Astrocyte (in vitro differentiated cells and primary cell): Measurements from ENCODE around the gene EXOSC9. TPM values are rescaled to one million over a fixed set of nuclear protein-coding genes. Genes with fewer than 3 reads are reported as not detected.

Experiments
- DNase-seq: peaks from one replicate; pipeline ENCODE4 v3.0.0-alpha.2; 2010; ENCODE audit warnings: low read depth
- FAIRE-seq: peaks from 2 replicates; lab custom pipeline; 2011; peaks lifted over from hg19 to GRCh38; lab: Jason Lieb, UNC
- H2AFZ ChIP-seq: 2 replicates; pipeline ENCODE4 v1.6.0; 2012; ENCODE audit warnings: low read depth, low read length, inconsistent platforms
- H3K27ac ChIP-seq: 2 replicates; pipeline ENCODE4 v1.5.1; 2011; ENCODE audit warnings: low read depth, low read length, inconsistent platforms
- H3K27me3 ChIP-seq: 2 replicates; pipeline ENCODE4 v1.6.0; 2011; ENCODE audit warnings: low read length, inconsistent platforms; ENCODE audit not compliant: insufficient read depth
- H3K36me3 ChIP-seq: 2 replicates; pipeline ENCODE4 v1.5.1; 2011; ENCODE audit warnings: low read length, inconsistent platforms; ENCODE audit not compliant: insufficient read depth
- H3K4me1 ChIP-seq: 2 replicates; pipeline ENCODE4 v1.5.1; 2011; ENCODE audit warnings: low read length, inconsistent platforms; ENCODE audit not compliant: insufficient read depth
- H3K4me2 ChIP-seq: 2 replicates; pipeline ENCODE4 v1.6.0; 2012; ENCODE audit warnings: low read length, inconsistent platforms
- H3K4me3 ChIP-seq: 2 replicates; pipeline ENCODE4 v1.5.1; 2011; ENCODE audit warnings: low read depth, mild to moderate bottlenecking, low read length, inconsistent platforms; ENCODE audit not compliant: insufficient read depth
- H3K79me2 ChIP-seq: 2 replicates; pipeline ENCODE4 v1.6.0; 2012; ENCODE audit warnings: mild to moderate bottlenecking, low read length, inconsistent platforms; ENCODE audit not compliant: insufficient read depth
- H3K9ac ChIP-seq: 2 replicates; pipeline ENCODE4 v1.6.0; 2012; ENCODE audit warnings: mild to moderate bottlenecking, low read length, inconsistent platforms
- H3K9me3 ChIP-seq: 2 replicates; pipeline ENCODE4 v1.5.1; 2012; ENCODE audit warnings: low read depth, mild to moderate bottlenecking, low read length, inconsistent platforms; ENCODE audit not compliant: insufficient read depth
- H4K20me1 ChIP-seq: 2 replicates; pipeline ENCODE4 v1.6.0; 2012; ENCODE audit warnings: low read length, inconsistent platforms; ENCODE audit not compliant: insufficient read depth
- H3K27ac Mint-ChIP-seq: one replicate; pipeline ENCODE4 v1.8.0; 2021; ENCODE audit warnings: mild to moderate bottlenecking, mixed read lengths; ENCODE audit not compliant: unreplicated experiment
- H3K27me3 Mint-ChIP-seq: one replicate; pipeline ENCODE4 v1.8.0; 2021; ENCODE audit warnings: low read depth, mixed read lengths; ENCODE audit not compliant: unreplicated experiment
- H3K36me3 Mint-ChIP-seq: one replicate; pipeline ENCODE4 v1.8.0; 2021; ENCODE audit warnings: low read depth, mixed read lengths; ENCODE audit not compliant: unreplicated experiment
- H3K4me1 Mint-ChIP-seq: one replicate; pipeline ENCODE4 v1.8.0; 2021; ENCODE audit warnings: low read depth, mixed read lengths; ENCODE audit not compliant: unreplicated experiment
- H3K4me3 Mint-ChIP-seq: one replicate; pipeline ENCODE4 v1.8.0; 2021; ENCODE audit warnings: mild to moderate bottlenecking, moderate library complexity, mixed read lengths; ENCODE audit not compliant: unreplicated experiment
- H3K9me3 Mint-ChIP-seq: one replicate; pipeline ENCODE4 v1.8.0; 2021; ENCODE audit warnings: mild to moderate bottlenecking, mixed read lengths; ENCODE audit not compliant: unreplicated experiment
- CTCF ChIP-seq: IDR thresholded peaks from 2 replicates; pipeline ENCODE4 v1.5.1; 2011; ENCODE audit warnings: low read depth, mild to moderate bottlenecking, inconsistent platforms, low read length, moderate library complexity; ENCODE audit not compliant: insufficient read depth
- EZH2 ChIP-seq: IDR thresholded peaks from 2 replicates; pipeline ENCODE4 v1.6.1; 2012; ENCODE audit warnings: mild to moderate bottlenecking, low read length, inconsistent platforms; ENCODE audit not compliant: insufficient read depth
- total RNA-seq: library from RNA; stranded (reverse); gene quantifications from 2 replicates; pipeline ENCODE4 v1.2.1, GENCODE V29; 2021

The EXOSC9 gene
- total RNA-seq, 1 donor from 2014 or later: 18.3 TPM

- Mint-ChIP-seq H3K36me3 (no peaks in the 10 kb centered on the region), H3K9me3 (no peaks in the 10 kb centered on the region), H3K27ac (no peak overlapping the region), H3K4me1 (no peaks in the 10 kb centered on the region), H3K27me3 (peaks cover 6% of the 10 kb centered on the region), H3K4me3 (no peak overlapping the region)
- DNase-seq (no peak), FAIRE-seq (no peak)
- Histone ChIP-seq H3K27ac (no peak overlapping the region), H3K36me3 (no peaks in the 10 kb centered on the region), H3K9ac (no peak overlapping the region), H4K20me1 (no peaks in the 10 kb centered on the region), H3K4me2 (no peak overlapping the region), H3K27me3 (no peaks in the 10 kb centered on the region), H3K79me2 (no peaks in the 10 kb centered on the region), H2AFZ (no peak overlapping the region), H3K4me1 (no peaks in the 10 kb centered on the region), H3K4me3 (no peak overlapping the region), H3K9me3 (no peaks in the 10 kb centered on the region)
- TF ChIP-seq EZH2: no peak
- no peak for TF ChIP-seq CTCF
Observed at GRCh38 chr4:121776610-121777401, 24.3 kb upstream of the EXOSC9 start.

DNA sequence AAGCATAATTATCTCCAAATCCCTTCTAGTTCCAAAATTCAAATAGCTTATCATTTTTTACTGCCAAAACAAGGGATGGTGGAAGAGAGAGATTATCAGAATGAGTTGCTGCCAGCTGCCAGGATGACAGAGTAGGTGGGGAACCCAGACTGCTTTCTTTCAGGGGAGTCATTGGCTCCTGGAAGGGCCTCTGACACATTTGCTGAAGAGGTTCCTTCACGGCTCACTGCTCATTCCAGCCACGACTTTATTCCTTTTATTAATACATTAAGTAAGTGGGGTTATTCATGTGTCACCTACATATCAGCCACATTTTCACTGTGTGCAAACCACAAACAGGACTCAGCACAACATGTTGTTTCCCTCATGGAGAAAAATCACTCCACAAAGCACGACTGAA is 23.5 kb upstream of the EXOSC9 start:
- TF ChIP-seq CTCF: no peak
- no peak for TF ChIP-seq EZH2
- Histone ChIP-seq H2AFZ (peak overlapping the region; percentile 12), H3K4me3 (no peak overlapping the region), H4K20me1 (no peaks in the 10 kb centered on the region), H3K79me2 (no peaks in the 10 kb centered on the region), H3K27me3 (no peaks in the 10 kb centered on the region), H3K9ac (no peak overlapping the region), H3K4me1 (no peaks in the 10 kb centered on the region), H3K4me2 (no peak overlapping the region), H3K27ac (no peak overlapping the region), H3K36me3 (no peaks in the 10 kb centered on the region), H3K9me3 (no peaks in the 10 kb centered on the region)
- Mint-ChIP-seq H3K27me3 (peaks cover 6% of the 10 kb centered on the region), H3K36me3 (no peaks in the 10 kb centered on the region), H3K4me3 (no peak overlapping the region), H3K27ac (no peak overlapping the region), H3K9me3 (no peaks in the 10 kb centered on the region), H3K4me1 (no peaks in the 10 kb centered on the region)
- DNase-seq (peak; percentile 71), FAIRE-seq (peak; percentile 20)
